GM13976 (cell line): Measurements from ENCODE around the gene KCNJ5.
A peak's percentile ranks its signal among the peaks of the same experiment; 100 is the strongest.

Experiments used
- DNase-seq: peaks from one replicate; pipeline ENCODE4 v3.0.0; 2012; ENCODE audit warnings: low spot score
- in situ Hi-C: fragments of 300-500 bp; cut with MboI; formaldehyde crosslinking; loops from one replicate; pipeline ENCODE4 v1.12.0; 2022; ENCODE audit warnings: low sequenced_read_pairs, mixed read lengths, inconsistent platforms; ENCODE audit not compliant: unreplicated experiment
- TF ChIP-seq, protein P1 (sequence below): IDR thresholded peaks from 2 replicates; pipeline ENCODE4 v1.5.1; 2012; ENCODE audit warnings: borderline replicate concordance, mild to moderate bottlenecking; ENCODE audit not compliant: insufficient read depth; ENCODE audit errors: extremely low read depth, missing control alignments, control extremely low read depth

Gene KCNJ5

DNA sequence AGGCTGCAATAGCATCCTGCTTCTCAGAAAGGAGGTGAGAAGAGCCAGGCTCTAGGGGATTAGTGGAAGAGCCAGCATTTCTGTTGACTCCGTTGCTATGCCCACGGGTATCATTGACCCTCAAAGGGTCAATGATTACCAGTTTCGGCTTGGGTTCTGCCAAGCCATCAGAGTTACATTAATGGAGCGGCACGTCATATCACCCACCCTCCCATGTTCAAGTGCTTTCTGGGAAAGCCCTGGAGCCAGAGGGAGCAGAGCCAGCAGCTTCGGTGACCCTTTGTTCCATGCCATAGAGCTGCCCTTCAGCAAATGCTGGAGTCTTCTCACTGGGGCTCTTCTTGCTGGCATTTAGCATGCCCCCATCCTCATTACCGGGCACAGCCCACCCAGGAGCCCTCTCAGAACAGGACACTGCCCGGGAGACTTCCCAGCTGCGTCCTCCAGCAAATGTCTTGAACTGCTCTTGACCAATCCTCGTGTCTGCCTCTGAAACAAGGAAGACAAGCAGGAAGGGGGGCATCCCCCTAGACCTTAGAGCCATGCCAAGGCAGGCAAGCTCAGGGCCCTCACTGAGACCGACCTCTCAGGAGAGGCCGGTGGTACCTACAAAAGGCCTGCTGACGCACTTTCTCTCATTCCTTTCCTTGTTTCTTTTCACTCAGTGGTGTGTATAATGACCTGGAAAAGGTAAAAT lies 38.7 kb upstream of the KCNJ5 start:
- TF ChIP-seq, protein P1, sequence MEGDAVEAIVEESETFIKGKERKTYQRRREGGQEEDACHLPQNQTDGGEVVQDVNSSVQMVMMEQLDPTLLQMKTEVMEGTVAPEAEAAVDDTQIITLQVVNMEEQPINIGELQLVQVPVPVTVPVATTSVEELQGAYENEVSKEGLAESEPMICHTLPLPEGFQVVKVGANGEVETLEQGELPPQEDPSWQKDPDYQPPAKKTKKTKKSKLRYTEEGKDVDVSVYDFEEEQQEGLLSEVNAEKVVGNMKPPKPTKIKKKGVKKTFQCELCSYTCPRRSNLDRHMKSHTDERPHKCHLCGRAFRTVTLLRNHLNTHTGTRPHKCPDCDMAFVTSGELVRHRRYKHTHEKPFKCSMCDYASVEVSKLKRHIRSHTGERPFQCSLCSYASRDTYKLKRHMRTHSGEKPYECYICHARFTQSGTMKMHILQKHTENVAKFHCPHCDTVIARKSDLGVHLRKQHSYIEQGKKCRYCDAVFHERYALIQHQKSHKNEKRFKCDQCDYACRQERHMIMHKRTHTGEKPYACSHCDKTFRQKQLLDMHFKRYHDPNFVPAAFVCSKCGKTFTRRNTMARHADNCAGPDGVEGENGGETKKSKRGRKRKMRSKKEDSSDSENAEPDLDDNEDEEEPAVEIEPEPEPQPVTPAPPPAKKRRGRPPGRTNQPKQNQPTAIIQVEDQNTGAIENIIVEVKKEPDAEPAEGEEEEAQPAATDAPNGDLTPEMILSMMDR = no peak
- no peak for DNase-seq
- in situ Hi-C loops = loop anchor here (10.0 kb wide), 2 partner anchors 218 to 818 kb away; no protein-coding TSS in a partner anchor

DNA sequence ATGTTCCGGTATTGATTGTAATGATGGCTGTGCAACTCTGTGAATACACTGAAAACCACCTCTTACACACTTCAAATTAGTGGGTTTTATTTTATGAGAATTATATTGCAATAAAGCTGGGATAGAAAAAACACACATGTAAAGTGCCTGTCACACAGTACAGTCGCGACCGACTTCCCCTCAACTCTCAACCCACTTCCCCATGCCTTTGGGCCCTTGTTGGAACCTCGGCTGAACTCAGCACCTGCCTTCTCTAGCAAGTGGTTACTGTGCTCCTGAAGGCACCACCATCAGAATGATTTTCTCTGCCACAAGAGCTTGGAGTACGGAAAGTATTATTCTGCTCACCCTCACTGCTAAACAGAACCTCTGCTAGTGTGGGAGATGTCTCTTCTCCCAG lies 37.6 kb upstream of the KCNJ5 start:
- TF ChIP-seq, protein P1 = no peak
- in situ Hi-C loops = loop anchor here (10.0 kb wide), 2 partner anchors 219 to 819 kb away; no protein-coding TSS in a partner anchor
- DNase-seq = no peak

DNA sequence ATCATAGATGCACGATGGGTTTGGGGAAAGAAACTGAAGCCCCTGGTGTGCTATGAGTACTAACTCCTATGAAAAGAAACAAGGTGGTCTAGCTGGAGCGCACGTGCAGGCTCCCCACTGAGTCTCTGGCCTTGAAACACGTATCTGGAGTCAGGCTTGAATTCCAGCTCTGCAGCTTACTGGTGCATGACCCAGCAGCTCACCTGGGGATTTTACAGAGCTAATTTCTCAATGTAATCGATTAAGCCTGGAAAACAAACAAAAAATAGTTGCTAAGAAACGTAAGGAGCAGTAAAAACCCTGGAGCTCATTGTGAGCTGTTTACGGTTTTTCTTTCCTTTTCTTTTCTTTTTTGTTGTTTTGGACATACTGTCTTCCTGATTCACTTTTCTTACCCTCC lies 36.3 kb upstream of the KCNJ5 start:
- no peak for DNase-seq
- TF ChIP-seq, protein P1 = no peak
- in situ Hi-C loops = loop anchor here (10.0 kb wide), 2 partner anchors 220 to 820 kb away; no protein-coding TSS in a partner anchor

DNA sequence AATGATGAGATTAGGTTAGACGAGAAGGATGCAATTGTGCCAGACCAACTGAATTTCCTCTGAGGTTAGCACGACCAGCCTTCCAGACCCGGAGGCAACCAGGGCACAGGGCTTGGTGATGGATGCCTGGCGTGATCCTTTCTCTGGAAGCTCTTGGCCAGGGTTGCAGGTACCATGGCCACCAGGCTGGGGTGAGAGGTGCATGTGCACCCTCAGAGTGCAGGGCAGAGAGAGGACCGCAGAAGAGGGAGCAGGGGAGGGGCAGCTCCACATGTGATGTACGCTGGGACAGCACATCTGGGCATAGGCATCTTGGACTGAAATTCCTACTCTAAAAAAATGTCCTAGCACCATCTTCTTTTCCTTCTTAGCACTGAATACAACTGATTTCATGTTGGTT lies 34.9 kb upstream of the KCNJ5 start:
- TF ChIP-seq, protein P1 = no peak
- DNase-seq = no peak
- in situ Hi-C loops = loop anchor here (10.0 kb wide), 2 partner anchors 221 to 821 kb away; no protein-coding TSS in a partner anchor

DNA sequence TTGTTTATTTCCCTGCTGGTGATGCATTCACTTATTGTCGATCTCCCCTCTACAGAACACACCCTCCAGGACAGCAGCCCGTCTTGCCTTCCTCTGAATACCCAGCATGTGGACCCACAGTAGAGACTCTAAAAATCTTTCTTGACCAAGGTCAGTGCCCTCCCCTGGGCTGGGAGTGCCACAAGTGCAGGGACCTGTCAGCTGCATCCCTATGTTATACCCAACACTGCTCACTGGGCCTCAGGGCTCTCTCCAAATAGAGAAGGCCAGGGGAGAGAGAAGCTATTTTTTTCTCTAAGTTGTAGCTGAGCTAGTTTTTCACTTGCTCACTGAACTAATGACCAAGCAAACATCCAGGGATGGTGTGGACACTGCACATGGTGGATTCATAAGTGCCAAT lies 33.8 kb upstream of the KCNJ5 start:
- DNase-seq = no peak
- TF ChIP-seq, protein P1 = no peak
- in situ Hi-C loops = loop anchor here (10.0 kb wide), 2 partner anchors 223 to 823 kb away; no protein-coding TSS in a partner anchor

DNA sequence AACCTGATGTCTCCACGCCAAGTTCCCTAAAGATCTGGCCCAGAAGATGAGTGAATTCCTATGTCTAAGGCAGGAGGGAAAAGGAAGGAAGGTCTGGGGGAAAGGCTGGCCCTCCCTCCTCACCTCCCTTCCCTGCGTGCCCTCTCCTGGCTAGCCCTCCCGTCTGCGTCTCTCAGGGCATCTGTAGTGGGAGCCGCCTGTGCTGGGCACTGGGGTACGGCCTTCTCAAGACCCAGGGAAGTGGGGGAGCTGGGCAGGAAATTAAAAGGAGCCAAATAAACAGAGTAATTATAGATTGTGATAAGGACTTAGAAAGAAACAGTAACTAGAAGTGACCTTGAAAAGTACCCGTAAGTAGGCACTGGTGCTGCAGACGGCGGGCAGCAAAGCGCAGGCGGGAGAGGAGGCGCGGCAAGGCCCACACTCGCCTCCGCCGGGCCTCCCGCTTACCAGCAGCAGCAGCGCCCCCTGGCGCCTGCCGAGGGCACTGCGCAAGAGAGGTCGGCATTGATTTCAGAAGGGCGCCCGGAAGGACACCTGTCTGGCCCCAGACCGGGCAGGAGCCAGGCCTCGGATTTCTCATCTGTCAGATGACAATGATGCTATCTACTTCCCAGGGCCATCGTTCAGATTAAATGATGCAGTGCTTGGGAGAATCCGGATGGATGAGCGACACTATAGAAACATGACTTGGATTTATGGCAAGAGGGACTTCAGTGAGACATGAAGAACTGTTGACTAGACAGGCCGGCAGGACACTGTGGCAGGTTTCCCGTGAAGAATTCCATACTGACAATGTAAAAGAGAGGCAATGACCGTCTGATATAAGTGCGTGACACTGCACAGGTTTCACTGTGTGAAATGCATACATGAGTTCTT lies 31.4 kb upstream of the KCNJ5 start:
- in situ Hi-C loops = loop anchor here (10.0 kb wide), 2 partner anchors 225 to 825 kb away; no protein-coding TSS in a partner anchor
- DNase-seq = peak; percentile 89
- TF ChIP-seq, protein P1 = peak; percentile 93
